ENCODE measurements around the gene CHD5.

CHD5 gene

GRCh38 chr1:6087958-6088357, 92.2 kb downstream of the CHD5 start:
- Histone ChIP-seq H3K4me3 (ENCODE audit: low read depth in 1 of 2, low read length in 1 of 2) (no peak overlapping the region), H3K4me1 (ENCODE audit: control insufficient read depth in 1 of 2, insufficient read depth in 1 of 2, low read depth in 1 of 2, low read length in 1 of 2) (no peaks in the 10 kb centered on the region), H3K27me3 (no peaks in the 10 kb centered on the region), H3K9me3 (no peaks in the 10 kb centered on the region), H3K36me3 (peaks cover 91% of the 10 kb centered on the region), H3K27ac (no peak overlapping the region)
- no peak for TF ChIP-seq CTCF (IDR thresholded peaks at IDR 0.05)

GRCh38 chr1:6087377-6087772, 92.7 kb downstream of the CHD5 start:
- peaks cover 0 to 2% of the 10 kb centered on the region in 2 experiments for H3K4me1 ChIP-seq (ENCODE audit: control insufficient read depth in 1 of 2, insufficient read depth in 1 of 2, low read depth in 1 of 2, low read length in 1 of 2)
- H3K9me3 ChIP-seq, result no peaks in the 10 kb centered on the region
- H3K4me3 ChIP-seq (ENCODE audit: low read depth in 1 of 2, low read length in 1 of 2), result no peak overlapping the region
- no peaks in the 10 kb centered on the region for H3K27me3 ChIP-seq
- peaks cover 91% of the 10 kb centered on the region for H3K36me3 ChIP-seq
- no peak for TF ChIP-seq CTCF (IDR thresholded peaks at IDR 0.05)
- H3K27ac ChIP-seq, result no peak overlapping the region

GRCh38 chr1:6086762-6087376, 93.3 kb downstream of the CHD5 start:
- TF ChIP-seq CTCF (IDR thresholded peaks at IDR 0.05), result no peak
- no peak overlapping the region for H3K27ac ChIP-seq
- H3K27me3 ChIP-seq, result no peaks in the 10 kb centered on the region
- H3K36me3 ChIP-seq, result peaks cover 91% of the 10 kb centered on the region
- H3K4me3 ChIP-seq (ENCODE audit: low read depth in 1 of 2, low read length in 1 of 2), result no peak overlapping the region
- no peaks in the 10 kb centered on the region for H3K9me3 ChIP-seq
- H3K4me1 ChIP-seq (ENCODE audit: control insufficient read depth in 1 of 2, insufficient read depth in 1 of 2, low read depth in 1 of 2, low read length in 1 of 2), result peaks cover 0 to 6% of the 10 kb centered on the region in 2 experiments

- H3K9me3 ChIP-seq, result no peaks in the 10 kb centered on the region
- H3K36me3 ChIP-seq, result peaks cover 91% of the 10 kb centered on the region
- H3K27ac ChIP-seq, result no peak overlapping the region
- H3K4me1 ChIP-seq (ENCODE audit: control insufficient read depth in 1 of 2, insufficient read depth in 1 of 2, low read depth in 1 of 2, low read length in 1 of 2), result peaks cover 0 to 6% of the 10 kb centered on the region in 2 experiments
- H3K27me3 ChIP-seq, result no peaks in the 10 kb centered on the region
- no peak overlapping the region for H3K4me3 ChIP-seq (ENCODE audit: low read depth in 1 of 2, low read length in 1 of 2)
- TF ChIP-seq CTCF (IDR thresholded peaks at IDR 0.05), result no peak
Measured at GRCh38 chr1:6086358-6086757, 93.8 kb downstream of the CHD5 start.

- Histone ChIP-seq H3K27ac (no peak overlapping the region), H3K4me1 (ENCODE audit: control insufficient read depth in 1 of 2, insufficient read depth in 1 of 2, low read depth in 1 of 2, low read length in 1 of 2) (peaks cover 0 to 6% of the 10 kb centered on the region in 2 experiments), H3K9me3 (no peaks in the 10 kb centered on the region), H3K4me3 (ENCODE audit: low read depth in 1 of 2, low read length in 1 of 2) (no peak overlapping the region), H3K36me3 (peaks cover 91% of the 10 kb centered on the region), H3K27me3 (no peaks in the 10 kb centered on the region)
- TF ChIP-seq CTCF (IDR thresholded peaks at IDR 0.05), result no peak
Measured at GRCh38 chr1:6085666-6086065, 94.5 kb downstream of the CHD5 start.
